GM18909 (cell line): ENCODE results near the gene RNF215.

Source experiments
- ATAC-seq: cut with Tn5 transposase; IDR thresholded peaks from one replicate; pipeline ENCODE4 v1.9.1; 2021; ENCODE audit warnings: mild to moderate bottlenecking; ENCODE audit not compliant: unreplicated experiment, poor library complexity

Gene RNF215

GRCh38 chr22:30397656-30398635, 10.7 kb upstream of the RNF215 start:
- ATAC-seq = no peak

- ATAC-seq = no peak
These were observed 9.9 kb upstream of the RNF215 start, which contains the start of gene SEC14L2 for GRCh38 chr22:30396871-30397655. SEC14L2 (plus strand) TSS chr22:30397018; CDS start chr22:30397117, 99 bp downstream.

GRCh38 chr22:30393885-30394284, 6.7 kb upstream of the RNF215 start:
- ATAC-seq = no peak

GRCh38 chr22:30393322-30393680, 6.1 kb upstream of the RNF215 start:
- no peak for ATAC-seq

GRCh38 chr22:30392661-30393321, 5.6 kb upstream of the RNF215 start:
- ATAC-seq = no peak

- no peak for ATAC-seq
These were observed 3.9 kb upstream of the RNF215 start for GRCh38 chr22:30390974-30391691.

GRCh38 chr22:30386608-30386959, 627 bp downstream of the RNF215 start:
- ATAC-seq = no peak

- ATAC-seq = no peak
These were observed 1.3 kb downstream of the RNF215 start for GRCh38 chr22:30385942-30386341.

- no peak for ATAC-seq
These were observed 4.2 kb downstream of the RNF215 start for GRCh38 chr22:30383061-30383460.

- ATAC-seq = no peak
These were observed 4.9 kb downstream of the RNF215 start for GRCh38 chr22:30382340-30382739.

GRCh38 chr22:30381264-30381663, 5.9 kb downstream of the RNF215 start:
- ATAC-seq = no peak

GRCh38 chr22:30380011-30380410, 7.2 kb downstream of the RNF215 start:
- no peak for ATAC-seq

- no peak for ATAC-seq
These were observed 11.8 kb downstream of the RNF215 start for GRCh38 chr22:30375312-30375849.

- ATAC-seq = no peak
These were observed 13.6 kb downstream of the RNF215 start for GRCh38 chr22:30373331-30374325.

- ATAC-seq = no peak
These were observed 14.3 kb downstream of the RNF215 start for GRCh38 chr22:30372915-30373314.

GRCh38 chr22:30371981-30372380, 15.2 kb downstream of the RNF215 start:
- ATAC-seq = no peak

GRCh38 chr22:30371321-30371720, 15.9 kb downstream of the RNF215 start:
- no peak for ATAC-seq

- ATAC-seq = no peak
These were observed 16.5 kb downstream of the RNF215 start for GRCh38 chr22:30370641-30371230.
